H1 (cell line): ENCODE data around the gene TUG1. TPM values are rescaled to one million over a fixed set of nuclear protein-coding genes. Genes with fewer than 3 reads are reported as not detected.

Source experiments
- CTCF ChIA-PET: fragments of 300-600 bp; sonication (Branson Sonifier 250); formaldehyde crosslinking; loops from one replicate; lab custom pipeline; 2021; ENCODE audit not compliant: partially characterized antibody; lab: Charles Lee
- POLR2A ChIA-PET: fragments of 300-600 bp; sonication (Branson Sonifier 250); formaldehyde crosslinking; loops from one replicate; lab custom pipeline; 2021; ENCODE audit warnings: inconsistent platforms; ENCODE audit not compliant: partially characterized antibody; lab: Charles Lee
- DNase-seq, 2 experiments: peaks; one replicate each; pipeline versions ENCODE4 v3.0.0 to v3.0.0-alpha.2; 2010 to 2022; ENCODE audit warnings: low spot score in 2 of 2, low read depth in 1 of 2, mixed read lengths in 1 of 2
- FAIRE-seq: peaks from 2 replicates; lab custom pipeline; 2011; peaks lifted over from hg19 to GRCh38; lab: Jason Lieb, UNC
- H2AFZ ChIP-seq: 2 replicates; pipeline ENCODE4 v1.8.1; 2012; ENCODE audit warnings: low read length, inconsistent platforms
- H2AK5ac ChIP-seq: 2 replicates; pipeline ENCODE4 v1.6.1; 2013; ENCODE audit warnings: low read depth, low read length
- H2BK120ac ChIP-seq: replicated peaks from 2 replicates; pipeline ENCODE3; 2013; ENCODE audit warnings: low read depth, low read length, inconsistent platforms
- H2BK12ac ChIP-seq: 2 replicates; pipeline ENCODE4 v1.6.1; 2013; ENCODE audit warnings: low read depth, low read length
- H2BK15ac ChIP-seq: 2 replicates; pipeline ENCODE4 v1.6.1; 2013; ENCODE audit warnings: low read length
- H2BK20ac ChIP-seq: 2 replicates; pipeline ENCODE4 v1.6.1; 2013; ENCODE audit warnings: low read length
- H2BK5ac ChIP-seq: 2 replicates; pipeline ENCODE4 v1.6.1; 2013; ENCODE audit warnings: low read depth, low read length
- H3K14ac ChIP-seq: 2 replicates; pipeline ENCODE4 v1.6.1; 2013; ENCODE audit warnings: inconsistent platforms; ENCODE audit not compliant: insufficient read length
- H3K18ac ChIP-seq: 2 replicates; pipeline ENCODE4 v1.6.1; 2013; ENCODE audit warnings: low read length; ENCODE audit errors: extremely low read depth
- H3K23ac ChIP-seq: 2 replicates; pipeline ENCODE4 v1.6.1; 2013; ENCODE audit warnings: inconsistent platforms; ENCODE audit not compliant: insufficient read length
- H3K23me2 ChIP-seq: 2 replicates; pipeline ENCODE4 v1.6.1; 2013; ENCODE audit warnings: low read depth, low read length
- H3K27ac ChIP-seq: 2 replicates; pipeline ENCODE4 v1.6.1; 2011; ENCODE audit warnings: low read depth, low read length, inconsistent platforms
- H3K27me3 ChIP-seq, 4 experiments: replicated peaks in 1 of 4; 1 replicate in 1 of 4; 2 replicates in 3 of 4; pipeline versions ENCODE4 v1.6.1 to v1.8.1; 2011 to 2013; ENCODE audit warnings: low read length in 3 of 4, mild to moderate bottlenecking in 3 of 4, inconsistent platforms in 2 of 4, mixed read lengths in 2 of 4, moderate library complexity in 1 of 4; ENCODE audit not compliant: control insufficient read depth in 3 of 4, insufficient read depth in 3 of 4; ENCODE audit errors: extremely low read depth in 1 of 4
- H3K36me3 ChIP-seq, 4 experiments: 2 replicates each; pipeline versions ENCODE4 v1.6.1 to v1.8.1; 2011 to 2013; ENCODE audit warnings: mild to moderate bottlenecking in 4 of 4, low read length in 3 of 4, moderate library complexity in 2 of 4, control low read depth in 1 of 4, inconsistent platforms in 1 of 4; ENCODE audit not compliant: insufficient read depth in 4 of 4, control insufficient read depth in 2 of 4
- H3K4ac ChIP-seq: replicated peaks from 2 replicates; pipeline ENCODE3; 2013; ENCODE audit warnings: low read length, low read depth, mixed read lengths, inconsistent platforms; ENCODE audit not compliant: insufficient read length
- H3K4me1 ChIP-seq, 4 experiments: replicated peaks in 1 of 4; 1 replicate in 1 of 4; 2 replicates in 3 of 4; pipeline versions ENCODE4 v1.6.1 to v1.8.1; 2011 to 2013; ENCODE audit warnings: low read length in 3 of 4, inconsistent platforms in 2 of 4, mixed read lengths in 1 of 4; ENCODE audit not compliant: insufficient read depth in 4 of 4, control insufficient read depth in 3 of 4
- H3K4me2 ChIP-seq, 2 experiments: 2 replicates each; pipeline versions ENCODE4 v1.6.1 to v1.8.1; 2011 to 2013; ENCODE audit warnings: low read depth in 2 of 2, low read length in 2 of 2, control low read depth in 1 of 2, inconsistent platforms in 1 of 2, mild to moderate bottlenecking in 1 of 2; ENCODE audit not compliant: insufficient read depth in 1 of 2
- H3K4me3 ChIP-seq, 4 experiments: fragments of 200-600, 300-600 bp in 1 of 4; sonication (generic), shearing (Covaris generic), sonication (Bioruptor Twin) in 1 of 4; 2 replicates each; pipeline versions ENCODE4 v1.5.1 to v1.8.1; 2011 to 2016; ENCODE audit warnings: low read length in 4 of 4, low read depth in 3 of 4, control low read depth in 2 of 4, inconsistent platforms in 2 of 4, mild to moderate bottlenecking in 2 of 4, mixed read lengths in 1 of 4, moderate library complexity in 1 of 4; ENCODE audit not compliant: insufficient read depth in 2 of 4; ENCODE audit errors: extremely low read depth in 1 of 4
- H3K56ac ChIP-seq: replicated peaks from 2 replicates; pipeline ENCODE3; 2013; ENCODE audit warnings: low read depth, mild to moderate bottlenecking, mixed read lengths, low read length, inconsistent platforms; ENCODE audit not compliant: insufficient read length
- H3K79me1 ChIP-seq: 2 replicates; pipeline ENCODE4 v1.6.1; 2013; ENCODE audit warnings: low read depth, low read length, control low read depth
- H3K79me2 ChIP-seq, 2 experiments: 2 replicates each; pipeline versions ENCODE4 v1.6.1 to v1.8.1; 2012 to 2013; ENCODE audit warnings: low read length in 2 of 2, mild to moderate bottlenecking in 2 of 2, inconsistent platforms in 1 of 2; ENCODE audit not compliant: insufficient read depth in 2 of 2, control insufficient read depth in 1 of 2
- H3K9ac ChIP-seq, 4 experiments: replicated peaks in 1 of 4; 1 replicate in 1 of 4; 2 replicates in 3 of 4; pipeline versions ENCODE4 v1.6.1 to v1.8.1; 2011 to 2013; ENCODE audit warnings: low read depth in 3 of 4, low read length in 3 of 4, control low read depth in 2 of 4, mild to moderate bottlenecking in 2 of 4, moderate library complexity in 2 of 4, inconsistent platforms in 1 of 4; ENCODE audit errors: extremely low read depth in 1 of 4
- H3K9me3 ChIP-seq, 2 experiments: 2 replicates each; pipeline versions ENCODE4 v1.6.1 to v1.8.1; 2012 to 2013; ENCODE audit warnings: mild to moderate bottlenecking in 2 of 2, moderate library complexity in 2 of 2, control low read depth in 1 of 2, inconsistent platforms in 1 of 2, low read depth in 1 of 2, low read length in 1 of 2, mixed read lengths in 1 of 2; ENCODE audit not compliant: insufficient read depth in 2 of 2
- H4K20me1 ChIP-seq, 2 experiments: replicated peaks in 1 of 2; 2 replicates each; pipeline versions ENCODE3 to v1.8.1; 2011 to 2013; ENCODE audit warnings: inconsistent platforms in 2 of 2, low read length in 2 of 2, mild to moderate bottlenecking in 1 of 2; ENCODE audit not compliant: insufficient read depth in 2 of 2, control insufficient read depth in 1 of 2
- H4K5ac ChIP-seq: 2 replicates; pipeline ENCODE4 v1.6.1; 2013; ENCODE audit warnings: low read length, low read depth, mixed read lengths, inconsistent platforms; ENCODE audit not compliant: insufficient read length
- H4K8ac ChIP-seq: 2 replicates; pipeline ENCODE4 v1.8.0; 2013; ENCODE audit warnings: mild to moderate bottlenecking, moderate library complexity, low read length, inconsistent platforms; ENCODE audit not compliant: insufficient read depth; ENCODE audit errors: extremely low read depth
- H4K91ac ChIP-seq: replicated peaks from 2 replicates; pipeline ENCODE3; 2013; ENCODE audit warnings: low read length, mixed read lengths, inconsistent platforms; ENCODE audit not compliant: insufficient read length
- ASH2L ChIP-seq: fragments of 200-600, 300-600 bp; sonication (generic); IDR thresholded peaks from one replicate; pipeline ENCODE4 v1.7.1; 2017; ENCODE audit warnings: low read length
- KDM4A ChIP-seq: IDR thresholded peaks from one replicate; pipeline ENCODE4 v1.7.1; 2012; ENCODE audit warnings: low read depth, mild to moderate bottlenecking, moderate library complexity, low read length, inconsistent platforms; ENCODE audit not compliant: severe bottlenecking
- RXRA ChIP-seq: IDR thresholded peaks from 2 replicates; pipeline ENCODE4 v1.6.1; 2011; ENCODE audit warnings: low read depth, mild to moderate bottlenecking, low read length, moderate library complexity; ENCODE audit not compliant: insufficient read depth
- SUZ12 ChIP-seq: fragments of 200-600 bp; sonication (generic); IDR thresholded peaks from 2 replicates; pipeline ENCODE4 v1.6.1; 2012; ENCODE audit warnings: mild to moderate bottlenecking, inconsistent platforms, low read length, moderate library complexity, mixed read lengths
- WGBS, 2 experiments: shearing (Covaris generic) in 1 of 2; methylation state at CpG; one replicate each; pipeline versions ENCODE4 v1.1.6 to v1.1.7; 2013 to 2015; ENCODE audit warnings: low lambda C conversion rate in 2 of 2, mixed read lengths in 2 of 2, inconsistent platforms in 1 of 2, low coverage in 1 of 2, missing lambda C conversion rate in 1 of 2; ENCODE audit not compliant: insufficient replicate concordance in 2 of 2, insufficient coverage in 1 of 2, insufficient read length in 1 of 2; ENCODE audit errors: extremely low coverage in 1 of 2, missing lambda C conversion rate in 1 of 2; 5-methylcytosine and 5-hydroxymethylcytosine counted together
- polyA plus RNA-seq, 7 experiments: library from polyadenylated mRNA; depleted of rRNA in 3 of 7; stranded (reverse) in 5 of 7; unstranded in 2 of 7; fragments of >200 nt in 5 of 7; fragments of 200-250 nt in 2 of 7; gene quantifications; 1 replicate in 5 of 7; 2 replicates in 1 of 7; 4 replicates in 1 of 7; pipeline versions ENCODE4 v1.2.1 to v1.2.3, GENCODE V29; 2011 to 2013; ENCODE audit warnings: missing spikeins in 2 of 7, mixed read lengths in 2 of 7
- total RNA-seq: library from RNA; stranded (reverse); fragmentation: NEBNext Ultra II Directional; extraction: Animal tissue kit (Norgen Biotek cat#: 25700); gene quantifications from 2 replicates; pipeline ENCODE4 v1.2.1, GENCODE V29; 2021
- TF ChIP-seq, protein P1 (sequence below): IDR thresholded peaks from 2 replicates; pipeline ENCODE4 v1.6.1; 2012; ENCODE audit warnings: inconsistent platforms
- TF ChIP-seq, protein P2 (sequence below): IDR thresholded peaks from 2 replicates; pipeline ENCODE4 v1.6.1; 2011; ENCODE audit warnings: low read depth, mild to moderate bottlenecking, low read length; ENCODE audit not compliant: insufficient read depth
- TF ChIP-seq, protein P3 (sequence below): IDR thresholded peaks from 2 replicates; pipeline ENCODE4 v1.6.1; 2012; ENCODE audit warnings: inconsistent platforms

Gene TUG1
- total and polyA plus RNA-seq, 2 of the 8 experiments (the other 6 are each of a cell fraction or from before 2014, with no cell fraction given) = 119 to 129 TPM

DNA sequence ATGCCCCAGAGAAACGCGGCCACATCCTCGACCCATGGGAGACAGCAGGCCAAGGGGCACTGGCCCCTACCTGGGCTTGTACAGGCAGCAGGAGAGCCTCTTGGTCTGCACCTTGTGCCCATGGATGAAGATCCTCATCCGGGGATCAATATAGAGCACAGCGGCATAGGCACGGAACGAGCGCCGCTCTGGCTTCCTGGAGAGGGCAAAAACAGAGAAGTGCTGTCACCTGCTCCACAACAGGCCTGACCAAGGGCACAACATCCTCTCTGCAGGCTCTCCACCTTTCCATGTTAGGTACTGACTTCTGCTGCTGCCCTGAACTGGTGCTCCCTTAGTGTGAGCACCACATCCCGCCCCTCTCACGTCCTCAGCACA is 27.7 kb upstream of the TUG1 start:
- Histone ChIP-seq H3K9me3 (no peaks in the 10 kb centered on the region), H4K20me1 (peaks cover 3 to 17% of the 10 kb centered on the region in 2 experiments), H3K56ac (no peak overlapping the region), H3K79me2 (no peaks in the 10 kb centered on the region), H3K4ac (no peak overlapping the region), H2AK5ac (no peak overlapping the region), H3K23ac (no peak overlapping the region), H2BK12ac (no peak overlapping the region), H2AFZ (no peak overlapping the region), H3K36me3 (peaks cover 66 to 95% (median 91%) of the 10 kb centered on the region in 4 experiments), H3K18ac (no peak overlapping the region), H3K9ac (no peak overlapping the region), H2BK20ac (no peak overlapping the region), H3K23me2 (no peaks in the 10 kb centered on the region), H4K91ac (no peak overlapping the region), H4K5ac (no peak overlapping the region), H2BK120ac (no peak overlapping the region), H3K14ac (no peak overlapping the region), H3K27ac (no peak overlapping the region), H3K4me2 (no peak overlapping the region), H2BK15ac (no peak overlapping the region), H4K8ac (no peak overlapping the region), H2BK5ac (no peak overlapping the region), H3K4me3 (no peak overlapping the region), H3K27me3 (no peaks in the 10 kb centered on the region), H3K4me1 (no peaks in the 10 kb centered on the region), H3K79me1 (peaks cover 4% of the 10 kb centered on the region)
- DNase-seq = no peak
- ChIA-PET POLR2A (interaction anchor here (1.1 to 3.5 kb wide), 4 partner anchors 9 to 33 kb away, joined by 3 to 9 read pairs (median 6); no protein-coding TSS in a partner anchor), CTCF (interaction anchor here (2.2 kb wide), 1 partner anchor 144 kb away, joined by 6 read pairs; no protein-coding TSS in a partner anchor)
- TF ChIP-seq, protein P1, sequence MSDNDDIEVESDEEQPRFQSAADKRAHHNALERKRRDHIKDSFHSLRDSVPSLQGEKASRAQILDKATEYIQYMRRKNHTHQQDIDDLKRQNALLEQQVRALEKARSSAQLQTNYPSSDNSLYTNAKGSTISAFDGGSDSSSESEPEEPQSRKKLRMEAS = no peak
- TF ChIP-seq, protein P2, sequence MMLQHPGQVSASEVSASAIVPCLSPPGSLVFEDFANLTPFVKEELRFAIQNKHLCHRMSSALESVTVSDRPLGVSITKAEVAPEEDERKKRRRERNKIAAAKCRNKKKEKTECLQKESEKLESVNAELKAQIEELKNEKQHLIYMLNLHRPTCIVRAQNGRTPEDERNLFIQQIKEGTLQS = no peak
- TF ChIP-seq KDM4A = no peak
- no peak for TF ChIP-seq RXRA
- no peak for TF ChIP-seq ASH2L
- TF ChIP-seq SUZ12 = no peak
- TF ChIP-seq, protein P3, sequence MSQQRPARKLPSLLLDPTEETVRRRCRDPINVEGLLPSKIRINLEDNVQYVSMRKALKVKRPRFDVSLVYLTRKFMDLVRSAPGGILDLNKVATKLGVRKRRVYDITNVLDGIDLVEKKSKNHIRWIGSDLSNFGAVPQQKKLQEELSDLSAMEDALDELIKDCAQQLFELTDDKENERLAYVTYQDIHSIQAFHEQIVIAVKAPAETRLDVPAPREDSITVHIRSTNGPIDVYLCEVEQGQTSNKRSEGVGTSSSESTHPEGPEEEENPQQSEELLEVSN = no peak
- WGBS, 2 experiments = 88% methylated on average over 11 of the region's 11 CpGs; no CpG with 5 or more reads in 1 of the 2 experiments
- no peak for FAIRE-seq
